Smooth muscle cell (in vitro differentiated cells): ENCODE data around the gene COL3A1. TPM values are rescaled to one million over a fixed set of nuclear protein-coding genes. Genes with fewer than 3 reads are reported as not detected.
A peak's percentile ranks its signal among the peaks of the same experiment; 100 is the strongest.

Experiments
- DNase-seq: peaks from one replicate; lab custom pipeline; 2025; ENCODE audit not compliant: unreplicated experiment; lab: John Stamatoyannopoulos, UW
- H2AFZ ChIP-seq: fragments of 200-600 bp; sonication (generic); 2 replicates; pipeline ENCODE4 v1.6.0; 2016; ENCODE audit warnings: antibody characterized with exemption, low read depth, mild to moderate bottlenecking
- H3F3A ChIP-seq: fragments of 200-600 bp; sonication (generic); 2 replicates; pipeline ENCODE4 v1.6.0; 2017; ENCODE audit warnings: antibody characterized with exemption, low read depth
- H3K27ac ChIP-seq: fragments of 200-600 bp; sonication (generic); 2 replicates; pipeline ENCODE4 v1.5.1; 2016; ENCODE audit warnings: low read depth, mild to moderate bottlenecking
- H3K27me3 ChIP-seq: fragments of 200-600 bp; sonication (generic); 2 replicates; pipeline ENCODE4 v1.6.1; 2016; ENCODE audit warnings: low read depth, mild to moderate bottlenecking
- H3K36me3 ChIP-seq: fragments of 200-600 bp; sonication (generic); 2 replicates; pipeline ENCODE4 v1.5.1; 2016; ENCODE audit warnings: low read depth
- H3K4me1 ChIP-seq: fragments of 200-600 bp; sonication (generic); 2 replicates; pipeline ENCODE4 v1.5.1; 2016; ENCODE audit warnings: low read depth
- H3K4me2 ChIP-seq: fragments of 200-600 bp; sonication (generic); 2 replicates; pipeline ENCODE4 v1.6.0; 2016; ENCODE audit warnings: mild to moderate bottlenecking
- H3K4me3 ChIP-seq: fragments of 200-600 bp; sonication (generic); 2 replicates; pipeline ENCODE4 v1.5.1; 2016; ENCODE audit warnings: mild to moderate bottlenecking
- H3K79me2 ChIP-seq: fragments of 200-600 bp; sonication (generic); 2 replicates; pipeline ENCODE4 v1.6.0; 2016; ENCODE audit warnings: low read depth, mild to moderate bottlenecking
- H3K9ac ChIP-seq: fragments of 200-600 bp; sonication (generic); 2 replicates; pipeline ENCODE4 v1.6.0; 2016; ENCODE audit warnings: low read depth
- H3K9me3 ChIP-seq: fragments of 200-600 bp; sonication (generic); replicated peaks from 2 replicates; pipeline ENCODE4 v1.5.1; 2016; ENCODE audit warnings: low read depth
- H4K20me1 ChIP-seq: fragments of 200-600 bp; sonication (generic); 2 replicates; pipeline ENCODE4 v1.6.0; 2016; ENCODE audit warnings: low read depth
- CTCF ChIP-seq: fragments of 200-600 bp; sonication (generic); IDR thresholded peaks from 2 replicates; pipeline ENCODE4 v1.5.1; 2017; ENCODE audit warnings: borderline replicate concordance, mild to moderate bottlenecking, antibody characterized with exemption; ENCODE audit not compliant: insufficient read depth, poor library complexity, severe bottlenecking
- WGBS: methylation state at CpG from one replicate; pipeline ENCODE4 v1.1.7; 2016; ENCODE audit warnings: low lambda C conversion rate; 5-methylcytosine and 5-hydroxymethylcytosine counted together
- microRNA counts: library from miRNA; unstranded; fragments of <30 nt; microRNA quantifications from one replicate; lab custom pipeline; 2016
- microRNA-seq: library from miRNA; unstranded; fragments of <30 nt; microRNA quantifications from one replicate; pipeline ENCODE4, GENCODE V29; 2016; ENCODE audit warnings: borderline number of aligned reads
- polyA plus RNA-seq: library from polyadenylated mRNA; unstranded; fragments of >200 nt; fragmentation: Nextera tagmentation; extraction: Ambion mirVana; gene quantifications from 2 replicates; pipeline ENCODE4 v1.2.1, GENCODE V29; 2016
- small RNA-seq: library from RNA; depleted of rRNA; stranded (forward); fragments of <200 nt; gene quantifications from one replicate; pipeline ENCODE3, GENCODE V24; 2014
- total RNA-seq: library from RNA; depleted of rRNA; stranded (reverse); fragments of >200 nt; gene quantifications from 2 replicates; pipeline ENCODE4 v1.2.3, GENCODE V29; 2014

The COL3A1 gene
- total and polyA plus RNA-seq, 2 experiments from 2014 or later = 10,359 to 11,807 TPM

GRCh38 chr2:189057316-189057715 lies 83.1 kb downstream of the COL3A1 start:
- peaks cover 25% of the 10 kb centered on the region for H3F3A ChIP-seq
- peaks cover 44% of the 10 kb centered on the region for H3K79me2 ChIP-seq
- WGBS = 98% methylated on average over 2 of the region's 2 CpGs
- H4K20me1 ChIP-seq = no peaks in the 10 kb centered on the region
- no peaks in the 10 kb centered on the region for H3K9me3 ChIP-seq
- no peaks in the 10 kb centered on the region for H3K4me1 ChIP-seq
- H3K9ac ChIP-seq = no peak overlapping the region
- peak overlapping the region; percentile 51 for H3K27ac ChIP-seq
- DNase-seq = no peak
- no peaks in the 10 kb centered on the region for H3K27me3 ChIP-seq
- H3K4me2 ChIP-seq = no peak overlapping the region
- peaks cover 51% of the 10 kb centered on the region for H3K36me3 ChIP-seq
- no peak overlapping the region for H2AFZ ChIP-seq
- no peak overlapping the region for H3K4me3 ChIP-seq
- TF ChIP-seq CTCF = no peak

GRCh38 chr2:189060096-189060642 lies 86.0 kb downstream of the COL3A1 start:
- peaks cover 59% of the 10 kb centered on the region for H3K36me3 ChIP-seq

More at GRCh38 chr2:189060096-189060642, 86.0 kb downstream of the COL3A1 start:
- H3K9me3 ChIP-seq = no peaks in the 10 kb centered on the region
- no peaks in the 10 kb centered on the region for H3K27me3 ChIP-seq
- H3K4me3 ChIP-seq = no peak overlapping the region
- no peaks in the 10 kb centered on the region for H3K4me1 ChIP-seq
- H3K9ac ChIP-seq = no peak overlapping the region
- peaks cover 32% of the 10 kb centered on the region for H3K79me2 ChIP-seq
- peak overlapping the region; percentile 57 for H3K27ac ChIP-seq
- TF ChIP-seq CTCF = no peak
- H3F3A ChIP-seq = peaks cover 33% of the 10 kb centered on the region
- H3K4me2 ChIP-seq = no peak overlapping the region
- H2AFZ ChIP-seq = no peak overlapping the region
- WGBS = 74% methylated on average over 1 of the region's 1 CpG
- no peak for DNase-seq
- no peaks in the 10 kb centered on the region for H4K20me1 ChIP-seq

MicroRNA genes within 50 kb of the gene (microRNA counts, 767-probe panel; counts per million panel counts)
- microRNA hsa-miR-1245a (lab: Ali Mortazavi, UCI) = 183 counts per million
- microRNA hsa-miR-1245b-3p (lab: Ali Mortazavi, UCI) = 183 counts per million
- 183 counts per million for microRNA hsa-miR-1245b-5p (lab: Ali Mortazavi, UCI)

Small RNAs within 50 kb of the gene (microRNA-seq; reads per million reads assigned to microRNA genes)
- gene MIR1245A (not detected), gene MIR1245B (not detected), gene MIR3606 (15.8 reads per million, percentile 21 among the genes with 10 or more reads in this experiment)

Small RNAs within 50 kb of the gene (small RNA-seq; reads per million reads assigned to genes)
- gene MIR1245A = 2.0 reads per million, percentile 44 among the genes with 10 or more reads in this experiment

Other genes starting within 250 kb of the COL3A1 start
- 697 and 944 TPM in 2 replicates for gene COL5A2, start 205.4 kb downstream of the COL3A1 start, total RNA-seq
- gene COL5A2, start 205.4 kb downstream of the COL3A1 start, polyA plus RNA-seq = 295 and 364 TPM in 2 replicates